Measurements from ENCODE around the gene CDKAL1.

CDKAL1 gene

GRCh38 chr6:21198032-21198640 lies 663.9 kb downstream of the CDKAL1 start:
- no peak for TF ChIP-seq CTCF (IDR thresholded peaks at IDR 0.05)
- DNase-seq (ENCODE audit: low spot score): no peak
- Histone ChIP-seq H3K4me3 (no peak overlapping the region), H3K27ac (no peak overlapping the region)

- H3K27ac ChIP-seq: no peak overlapping the region
- no peak for DNase-seq (ENCODE audit: low spot score)
- no peak overlapping the region for H3K4me3 ChIP-seq
- TF ChIP-seq CTCF (IDR thresholded peaks at IDR 0.05): no peak
Observed at GRCh38 chr6:21199262-21199661, 665.0 kb downstream of the CDKAL1 start.

GRCh38 chr6:21200134-21200870 lies 666.0 kb downstream of the CDKAL1 start:
- no peak overlapping the region for H3K27ac ChIP-seq
- TF ChIP-seq CTCF (IDR thresholded peaks at IDR 0.05): no peak
- no peak overlapping the region for H3K4me3 ChIP-seq
- no peak for DNase-seq (ENCODE audit: low spot score)

GRCh38 chr6:21201187-21201586 lies 666.9 kb downstream of the CDKAL1 start:
- Histone ChIP-seq H3K4me3 (no peak overlapping the region), H3K27ac (no peak overlapping the region)
- DNase-seq (ENCODE audit: low spot score): no peak
- no peak for TF ChIP-seq CTCF (IDR thresholded peaks at IDR 0.05)

GRCh38 chr6:21201637-21202350 lies 667.5 kb downstream of the CDKAL1 start:
- H3K4me3 ChIP-seq: no peak overlapping the region
- no peak for DNase-seq (ENCODE audit: low spot score)
- no peak overlapping the region for H3K27ac ChIP-seq
- no peak for TF ChIP-seq CTCF (IDR thresholded peaks at IDR 0.05)

GRCh38 chr6:21202521-21202920 lies 668.3 kb downstream of the CDKAL1 start:
- TF ChIP-seq CTCF (IDR thresholded peaks at IDR 0.05): no peak
- Histone ChIP-seq H3K27ac (no peak overlapping the region), H3K4me3 (no peak overlapping the region)
- no peak for DNase-seq (ENCODE audit: low spot score)

Data from coronary artery (tissue), 2 donors.